HG02571 (cell line): Measurements from ENCODE around the gene LRPAP1.

Source experiments
- ATAC-seq: cut with Tn5 transposase; IDR thresholded peaks from one replicate; pipeline ENCODE4 v1.9.1; 2021; ENCODE audit warnings: mild to moderate bottlenecking, moderate library complexity; ENCODE audit not compliant: unreplicated experiment

The LRPAP1 gene

DNA sequence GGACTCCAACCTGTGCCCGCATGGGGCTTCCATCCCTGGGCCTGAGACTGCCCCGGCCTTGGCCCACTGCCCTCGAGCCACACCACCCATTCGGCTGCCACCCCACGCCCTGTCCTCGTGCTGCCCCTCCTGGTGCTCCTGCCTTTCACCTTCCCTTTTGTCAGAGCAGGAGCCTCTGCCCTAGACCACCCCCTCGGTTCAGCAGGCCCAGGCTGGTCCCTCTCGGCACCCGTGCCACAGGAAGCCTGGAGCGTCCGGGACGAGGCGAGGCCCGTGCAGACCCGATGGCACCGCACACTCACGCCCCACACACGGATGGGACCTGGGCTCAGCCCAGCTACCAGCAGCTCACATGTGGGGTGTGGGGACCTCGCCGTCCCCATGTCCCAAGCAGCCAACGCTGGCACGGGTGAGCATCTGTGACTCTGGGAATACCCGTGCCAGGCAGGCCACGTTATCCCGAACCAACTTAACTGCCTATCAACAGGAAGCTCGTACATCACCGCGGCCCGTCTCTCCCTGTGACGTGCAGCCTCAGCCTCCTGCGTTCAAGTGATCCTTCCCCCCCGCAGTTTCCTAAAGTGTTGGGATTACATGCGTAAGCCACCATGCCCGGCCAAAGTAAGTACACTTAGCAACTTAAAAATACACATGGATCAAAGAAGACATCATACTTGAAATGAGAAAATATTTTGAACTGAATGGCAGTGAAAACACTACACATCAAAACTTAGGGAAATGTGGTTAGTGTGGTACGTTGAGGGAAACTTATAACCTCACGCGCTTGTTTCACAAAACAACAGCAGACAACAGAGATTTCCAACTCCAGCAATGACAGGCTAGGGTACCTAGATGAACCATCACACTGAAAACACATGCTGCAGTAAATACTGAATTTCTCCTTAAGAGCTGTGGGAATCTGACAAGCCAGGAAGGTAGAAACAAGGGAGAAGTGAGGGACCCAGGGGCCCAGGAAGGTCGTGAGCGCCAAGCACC, 29.0 kb downstream of the LRPAP1 start:
- no peak for ATAC-seq

DNA sequence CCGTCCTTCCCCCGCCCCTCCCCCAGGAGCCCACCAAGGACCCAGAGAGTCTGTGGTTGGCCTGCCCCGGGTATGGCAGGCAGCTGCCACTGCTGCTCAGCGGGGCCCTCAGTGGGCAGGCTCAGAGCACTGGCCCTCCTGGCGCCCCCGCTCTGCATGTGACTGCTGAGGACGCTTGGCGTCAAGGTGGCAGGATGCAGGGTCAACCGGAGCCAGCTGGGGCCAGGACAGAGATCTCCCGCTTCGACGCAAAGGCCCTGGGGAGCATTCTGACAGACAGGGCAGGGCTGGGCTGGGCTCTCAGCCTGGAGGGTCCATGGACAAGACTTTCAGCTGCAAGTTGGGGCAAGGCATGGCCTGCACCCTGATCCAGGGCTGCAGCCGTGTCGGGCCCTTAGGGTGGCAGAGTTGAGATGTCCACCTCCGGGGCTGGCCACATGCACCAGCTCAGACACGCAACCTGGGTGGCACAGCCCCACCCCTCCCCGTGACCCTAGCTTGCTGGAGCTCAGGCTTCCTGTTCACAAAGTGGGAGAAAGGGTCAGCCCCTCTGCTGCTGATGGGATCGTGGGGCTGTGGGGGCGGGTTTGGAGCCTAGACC, 30.3 kb downstream of the LRPAP1 start:
- no peak for ATAC-seq

DNA sequence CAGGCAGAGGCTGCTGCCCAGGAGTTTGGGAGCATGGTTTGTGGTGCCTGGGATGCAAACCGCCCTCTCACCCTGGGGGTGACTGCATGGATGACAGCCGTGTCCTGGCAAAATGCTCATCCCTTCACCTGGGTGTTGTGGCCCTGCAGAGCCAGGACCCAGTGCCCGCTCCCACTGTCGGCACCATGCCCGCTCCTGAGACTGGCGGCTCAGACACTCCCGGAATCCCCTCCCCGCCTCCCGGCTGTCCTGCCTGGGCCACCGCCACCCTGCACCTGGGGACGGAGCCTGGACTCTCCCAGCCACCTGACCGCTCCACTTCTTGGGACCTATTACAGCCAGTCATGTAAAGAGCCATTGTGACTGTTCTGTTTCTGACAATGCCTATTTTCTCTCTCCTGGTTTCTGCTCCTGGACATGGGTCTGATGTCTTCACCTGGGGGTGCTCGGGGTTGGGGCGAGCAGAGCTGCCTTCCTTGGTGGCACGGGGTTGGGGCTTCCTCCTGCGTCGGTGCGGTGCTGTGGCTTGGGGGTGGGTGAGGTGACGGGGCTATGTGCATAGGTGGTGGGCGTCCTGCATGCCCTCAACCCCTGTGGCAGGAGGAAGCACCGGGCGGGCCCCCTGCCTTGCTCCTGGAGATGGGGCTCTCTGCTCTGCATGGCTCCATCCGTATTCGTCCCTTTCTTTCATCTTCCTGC, 30.9 kb downstream of the LRPAP1 start:
- ATAC-seq: no peak

DNA sequence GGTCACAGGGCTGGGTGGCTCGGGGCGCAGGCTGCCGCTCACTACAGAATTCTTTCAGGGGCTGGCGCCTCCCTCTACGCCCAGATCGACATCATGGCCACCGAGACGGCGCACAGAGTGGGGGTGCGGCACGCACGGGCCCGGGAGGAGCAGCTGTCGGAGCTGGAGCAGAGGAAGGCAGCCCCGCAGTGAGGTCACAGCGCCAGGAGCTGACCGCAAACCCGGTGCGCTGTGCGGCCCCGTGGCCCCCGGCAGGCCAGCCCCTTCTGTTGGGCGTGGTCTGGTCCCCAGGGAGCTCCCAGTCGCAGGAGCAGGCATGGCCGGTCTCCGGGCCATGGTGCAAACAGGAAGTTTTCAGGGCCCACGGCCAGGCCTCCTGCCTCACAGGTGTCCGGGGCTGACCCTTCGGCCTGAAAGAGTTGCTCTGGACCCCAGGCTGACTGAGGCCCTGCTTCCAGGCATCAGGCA, 31.6 kb downstream of the LRPAP1 start:
- no peak for ATAC-seq

DNA sequence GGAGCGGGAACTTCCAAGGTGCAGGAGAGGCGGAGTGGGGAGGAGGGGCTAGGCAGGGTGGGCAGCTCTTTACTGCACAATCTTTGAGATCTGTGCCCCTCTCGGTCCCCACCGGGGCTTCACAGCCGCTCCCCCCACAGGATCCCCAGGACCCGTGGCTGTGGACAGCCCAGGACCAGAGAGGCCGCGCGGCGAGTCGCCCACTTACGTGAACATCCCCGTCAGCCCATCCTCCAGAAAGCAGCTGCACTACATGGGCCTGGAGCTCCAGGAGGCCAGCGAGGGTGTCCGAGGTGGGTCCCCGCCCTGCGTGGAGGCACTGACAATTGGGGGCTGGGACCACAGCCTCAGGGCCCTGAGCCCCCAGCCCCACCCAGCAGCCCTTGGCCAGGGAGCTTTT, 32.1 kb downstream of the LRPAP1 start:
- no peak for ATAC-seq

DNA sequence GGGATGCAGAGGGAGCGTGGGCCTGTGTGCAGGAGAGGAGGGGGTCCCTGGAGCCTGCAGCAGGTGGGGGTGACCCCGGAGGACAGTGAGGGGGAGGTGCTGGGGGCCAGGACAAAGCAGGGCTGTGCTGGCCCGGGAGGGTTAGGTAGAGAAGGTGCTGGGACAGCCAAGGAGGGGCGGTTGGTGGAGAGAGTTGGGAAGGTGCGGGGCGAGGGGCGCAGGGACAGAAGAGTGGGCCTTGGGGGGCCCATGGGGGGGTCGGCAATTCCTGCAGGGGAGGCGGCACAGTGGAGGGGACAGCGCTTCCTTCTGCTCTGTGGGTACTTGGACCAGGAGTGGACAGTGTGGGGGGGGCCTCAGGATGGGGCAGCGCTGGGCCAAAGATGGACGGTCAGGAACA, 32.5 kb downstream of the LRPAP1 start:
- ATAC-seq: no peak

DNA sequence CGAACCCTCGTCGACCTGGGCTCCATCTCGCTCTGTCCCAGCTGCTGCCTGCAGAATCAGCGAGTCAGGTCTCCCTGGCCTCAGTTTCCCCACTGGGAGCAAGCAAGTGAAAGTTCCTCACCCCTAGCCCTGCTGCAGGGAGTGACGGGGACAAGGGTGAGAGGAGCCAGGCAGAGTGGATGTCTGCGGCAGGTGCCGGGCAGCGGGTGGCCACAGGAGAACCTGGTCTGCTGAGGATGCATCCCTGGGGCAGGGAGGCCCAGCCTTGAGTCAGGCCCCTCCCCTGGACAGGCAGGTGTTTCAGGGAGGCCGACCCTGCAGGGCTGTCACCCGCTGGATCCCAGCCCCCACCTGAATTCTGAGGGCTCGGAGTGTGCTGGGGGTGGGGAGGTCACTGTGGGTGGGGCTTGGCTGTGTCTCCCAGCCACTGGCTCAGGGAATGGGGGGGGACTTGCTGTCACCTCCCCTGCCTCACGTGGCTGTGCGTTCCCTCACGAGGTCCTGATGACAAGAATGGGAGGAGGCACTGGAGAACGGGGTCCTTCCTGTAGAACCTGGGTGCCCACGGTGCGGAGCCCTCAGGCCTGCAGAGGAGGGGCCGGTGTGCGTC, 33.2 kb downstream of the LRPAP1 start:
- ATAC-seq: no peak

DNA sequence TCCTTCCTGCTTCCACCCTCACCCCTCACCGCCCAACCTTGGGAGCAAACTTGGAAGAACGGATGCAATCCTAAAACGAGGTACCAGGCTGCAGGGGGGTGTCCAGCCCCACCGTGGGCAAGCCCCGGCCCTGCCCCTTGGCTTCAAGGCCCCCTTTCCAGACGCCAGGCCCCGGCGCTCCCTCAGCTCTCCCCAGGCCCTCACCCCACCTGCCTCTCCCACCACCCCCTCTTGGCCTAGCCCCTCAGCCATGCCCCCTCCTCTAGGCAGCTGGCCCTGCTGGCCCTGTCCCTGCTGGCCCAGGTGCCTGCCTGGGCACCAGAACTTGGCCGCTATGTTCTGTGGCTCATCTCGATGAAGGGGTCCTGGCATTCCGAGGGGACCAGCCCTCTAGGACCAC, 33.8 kb downstream of the LRPAP1 start:
- ATAC-seq: no peak

DNA sequence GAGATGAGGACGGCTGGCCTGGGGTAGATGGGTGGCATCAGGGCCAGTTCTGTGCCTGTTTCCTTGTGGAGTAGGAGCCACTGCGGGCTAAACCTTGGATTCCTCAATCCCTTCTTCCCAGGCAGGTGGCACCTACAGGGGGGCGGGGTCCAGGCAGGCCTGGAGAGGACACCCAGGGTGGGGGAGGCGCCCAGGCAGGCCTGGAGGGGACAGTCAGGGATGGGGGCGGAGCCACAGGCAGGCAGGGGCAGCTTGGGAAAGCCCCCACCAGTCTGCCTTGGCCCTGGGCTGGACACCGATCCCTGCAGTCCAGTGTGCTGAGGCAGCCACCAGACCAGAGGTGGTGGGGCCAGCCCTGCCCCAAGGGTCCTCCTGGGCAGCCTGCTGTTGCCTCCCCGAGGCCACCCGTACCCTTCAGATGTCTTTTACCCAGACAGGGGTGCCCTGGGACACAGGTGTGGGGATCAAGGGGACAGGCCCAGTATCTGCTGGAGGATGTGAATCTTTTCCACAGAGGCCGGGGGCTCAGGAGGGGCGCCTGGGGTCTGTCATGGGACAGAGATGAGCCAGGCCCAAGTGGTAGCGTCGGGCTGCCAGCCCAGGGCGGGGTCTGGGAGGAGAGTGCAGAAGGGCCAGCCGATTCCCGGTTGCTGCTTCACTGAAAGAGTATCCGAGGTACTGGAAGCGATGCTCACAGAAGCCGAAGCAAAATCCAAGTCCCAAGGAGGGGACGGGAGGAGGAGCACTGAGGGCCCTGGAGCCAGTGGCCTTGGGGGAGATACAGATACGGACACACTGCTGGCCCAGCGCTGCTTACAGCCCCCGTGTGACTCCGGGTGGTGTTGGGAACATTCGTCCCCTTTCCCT, 34.5 kb downstream of the LRPAP1 start:
- no peak for ATAC-seq

DNA sequence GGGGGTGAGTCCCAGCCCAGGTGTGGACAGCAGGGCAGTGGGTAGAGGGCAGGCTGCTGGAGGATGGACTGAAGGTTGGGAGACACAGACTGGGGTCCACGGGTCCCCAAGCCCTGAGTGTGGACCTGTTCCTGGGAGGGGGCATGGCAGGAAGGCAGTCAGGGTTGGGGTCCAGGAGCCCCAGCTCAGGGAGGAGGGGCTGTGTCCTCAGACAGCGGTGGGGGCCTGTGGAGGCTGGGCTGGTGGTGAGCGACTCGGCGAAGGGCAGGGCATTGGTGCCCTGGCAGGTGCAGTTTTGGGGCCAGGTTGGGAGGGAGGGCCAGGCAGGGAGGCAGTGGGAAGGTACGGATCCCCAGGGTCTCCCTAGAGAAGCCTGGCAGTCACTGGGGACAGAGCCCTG, 35.1 kb downstream of the LRPAP1 start:
- ATAC-seq: no peak

DNA sequence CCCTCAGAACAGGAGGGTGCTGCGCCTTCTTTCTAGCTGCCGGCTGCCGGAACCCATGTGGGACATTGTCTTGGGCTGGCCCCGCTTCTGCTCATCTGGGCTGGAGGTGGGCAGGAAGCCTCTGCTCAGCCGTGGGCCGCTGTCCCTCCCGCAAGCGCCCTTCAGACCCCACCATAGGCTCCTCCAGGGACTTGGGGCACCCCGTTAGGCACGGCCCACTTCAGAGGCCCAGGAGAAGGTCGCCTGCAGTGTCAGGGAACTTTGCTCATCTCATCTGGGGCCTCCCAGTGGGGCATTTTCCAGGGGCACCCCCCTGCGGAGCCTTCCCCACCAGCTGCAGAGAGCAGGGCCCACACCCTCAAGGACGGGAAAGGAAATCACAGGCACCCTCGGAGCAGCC, 36.2 kb downstream of the LRPAP1 start:
- ATAC-seq: no peak

DNA sequence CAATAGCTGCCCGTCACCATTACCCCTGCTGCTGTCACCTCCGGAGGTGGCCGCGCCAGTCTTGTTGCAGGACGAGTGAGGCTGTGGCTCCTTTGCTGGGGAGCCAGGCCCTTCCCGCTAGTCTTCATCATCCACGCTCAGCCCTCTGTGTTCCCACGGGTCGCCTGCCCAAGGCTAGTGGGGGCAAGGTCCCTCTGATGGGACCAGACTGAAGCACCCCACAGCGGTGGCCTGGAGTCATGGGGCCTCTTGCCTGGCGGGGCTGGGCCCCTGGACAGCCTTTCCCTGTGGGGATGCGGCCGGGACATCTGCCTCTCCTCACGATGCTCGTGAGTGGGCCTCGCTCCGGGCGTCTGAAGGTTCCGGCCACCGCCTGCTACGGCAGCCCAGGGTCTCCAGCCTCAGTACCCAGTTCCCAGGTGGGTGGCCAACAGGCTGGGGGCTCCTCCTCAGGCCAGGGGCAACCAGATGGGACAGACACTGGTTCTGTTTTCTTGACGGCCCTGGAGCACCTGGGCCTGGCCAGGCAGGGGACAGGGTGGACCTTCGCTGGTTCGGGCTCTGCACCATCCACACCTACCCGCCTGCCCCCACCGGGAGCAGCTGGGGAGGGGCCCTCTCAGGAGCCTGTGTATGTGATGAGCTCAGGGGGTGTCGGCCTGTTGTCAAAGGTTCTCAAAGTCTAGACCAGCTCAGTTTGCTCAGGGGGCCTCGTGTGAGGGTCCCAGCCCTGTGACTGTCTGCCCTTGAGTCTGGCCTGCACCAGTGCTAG, 36.8 kb downstream of the LRPAP1 start:
- no peak for ATAC-seq

DNA sequence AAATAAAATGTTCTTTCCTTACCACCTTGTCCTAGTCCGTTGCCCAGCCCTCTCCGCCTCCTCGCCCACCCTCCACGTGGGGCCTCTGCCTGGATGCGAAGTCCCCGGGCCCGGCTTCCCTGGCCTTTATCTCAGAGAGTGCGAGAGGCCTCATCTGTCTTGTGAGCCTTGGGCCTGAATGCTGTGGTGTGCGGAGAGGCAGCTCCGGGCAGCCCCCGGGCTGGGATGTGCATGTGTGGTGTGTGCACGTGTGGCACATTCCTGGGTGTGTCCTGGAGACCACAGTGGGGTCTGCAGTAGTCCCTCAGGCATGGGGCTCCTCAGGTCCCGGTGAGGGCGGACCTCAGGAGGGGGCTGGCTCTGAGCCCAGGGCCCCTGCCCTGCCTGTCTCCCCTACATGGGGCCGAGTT, 37.8 kb downstream of the LRPAP1 start:
- ATAC-seq: no peak

DNA sequence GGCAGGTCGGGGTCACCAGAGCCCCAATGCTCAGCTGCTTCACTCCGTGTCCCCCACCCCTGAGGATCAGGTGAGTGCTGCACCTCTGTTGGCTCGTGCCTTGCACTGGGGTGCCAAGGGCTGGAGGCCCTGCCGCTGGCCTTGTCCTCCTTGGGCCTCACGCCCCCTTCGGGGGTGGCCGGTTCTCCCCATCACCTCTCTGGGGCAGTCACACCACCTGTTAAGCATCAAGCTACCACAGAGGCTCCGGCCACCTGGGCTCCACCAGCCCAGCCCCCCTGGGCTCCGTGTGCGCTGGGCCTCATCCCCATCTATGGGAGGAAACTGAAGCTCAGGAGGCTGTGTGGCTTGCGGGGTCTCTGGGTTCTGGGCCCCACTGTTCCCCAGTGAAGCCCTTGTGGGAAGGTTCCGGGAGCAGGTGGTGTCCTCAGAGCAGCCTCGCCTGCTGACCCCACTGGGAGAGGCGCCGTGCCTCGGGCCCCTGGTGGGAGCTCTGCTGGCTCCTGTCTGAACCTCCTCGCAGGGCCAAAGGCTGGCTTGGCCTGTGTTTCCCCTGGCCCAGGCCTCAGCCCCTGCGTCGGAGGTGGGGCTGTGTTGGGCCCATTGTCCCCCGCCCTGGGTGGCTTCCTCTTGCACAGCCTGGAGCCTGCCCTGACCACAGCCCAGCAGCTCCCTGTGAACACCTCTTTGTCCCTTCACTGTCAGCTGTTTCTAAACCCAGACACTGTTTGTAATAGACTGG, 38.3 kb downstream of the LRPAP1 start:
- ATAC-seq: no peak

DNA sequence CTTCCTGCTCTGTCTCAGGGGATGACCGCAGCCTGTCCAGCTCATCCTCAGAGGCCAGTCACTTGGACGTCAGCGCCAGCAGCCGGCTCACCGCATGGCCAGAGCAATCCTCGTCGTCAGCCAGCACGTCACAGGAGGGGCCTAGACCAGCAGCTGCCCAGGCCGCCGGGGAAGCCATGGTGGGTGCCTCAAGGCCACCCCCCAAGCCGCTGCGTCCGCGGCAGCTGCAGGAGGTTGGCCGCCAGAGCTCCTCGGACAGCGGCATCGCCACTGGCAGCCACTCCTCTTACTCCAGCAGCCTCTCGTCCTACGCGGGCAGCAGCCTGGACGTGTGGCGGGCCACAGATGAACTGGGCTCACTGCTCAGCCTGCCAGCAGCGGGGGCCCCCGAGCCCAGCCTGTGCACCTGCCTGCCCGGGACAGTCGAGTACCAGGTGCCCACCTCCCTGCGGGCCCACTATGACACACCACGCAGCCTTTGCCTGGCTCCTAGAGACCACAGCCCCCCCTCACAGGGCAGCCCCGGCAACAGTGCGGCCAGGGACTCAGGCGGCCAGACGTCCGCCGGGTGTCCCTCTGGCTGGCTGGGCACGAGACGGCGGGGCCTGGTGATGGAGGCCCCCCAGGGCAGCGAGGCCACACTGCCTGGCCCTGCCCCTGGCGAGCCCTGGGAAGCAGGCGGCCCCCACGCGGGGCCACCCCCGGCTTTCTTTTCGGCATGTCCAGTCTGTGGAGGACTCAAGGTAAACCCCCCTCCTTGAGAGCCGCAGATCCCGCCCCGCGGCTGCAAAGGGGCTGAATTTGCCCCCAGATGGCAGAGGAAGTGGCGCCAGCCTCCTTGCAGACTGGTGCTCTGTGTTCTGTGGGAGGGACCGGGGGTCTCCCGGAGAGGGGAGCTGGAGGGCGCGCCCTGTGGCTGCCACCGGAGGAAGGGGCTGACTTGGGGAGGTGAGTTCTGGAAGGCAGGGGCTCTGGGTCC, 39.2 kb downstream of the LRPAP1 start:
- no peak for ATAC-seq

DNA sequence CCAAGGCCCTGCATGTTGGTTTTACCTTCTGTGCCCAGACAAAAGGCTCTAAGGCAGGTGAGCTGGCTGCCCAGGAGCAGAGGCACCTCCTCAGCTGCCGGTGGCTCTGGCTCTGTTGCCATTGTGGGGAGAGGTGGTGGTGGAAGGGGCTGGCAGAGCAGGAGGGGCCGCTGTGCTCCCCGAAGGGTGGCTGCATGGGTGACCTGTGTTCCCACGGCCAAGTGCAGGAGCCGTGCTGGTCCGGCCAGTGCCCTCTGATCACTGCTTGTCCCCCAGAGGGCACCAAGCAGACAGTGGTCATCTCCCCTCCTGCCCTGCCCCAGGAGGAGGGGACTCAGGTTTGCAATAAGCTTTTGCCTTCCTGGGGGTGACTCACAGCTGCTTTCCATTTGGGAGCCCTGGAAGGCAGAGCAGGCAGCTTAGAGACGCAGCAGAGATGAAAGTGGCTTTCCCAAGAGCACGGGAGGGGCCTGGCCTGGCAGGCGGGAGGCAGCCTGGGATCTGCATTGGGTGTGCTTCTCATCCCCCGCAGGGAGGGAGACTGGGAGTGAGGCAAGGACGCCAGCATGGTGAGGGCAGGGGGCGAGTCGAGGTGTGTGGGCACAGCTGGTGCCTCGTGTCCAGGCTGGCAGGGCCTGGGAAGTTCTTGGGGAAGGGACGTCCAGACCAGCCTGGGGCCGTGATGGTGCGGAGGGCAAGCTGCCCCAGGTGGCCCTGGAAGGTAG, 40.4 kb downstream of the LRPAP1 start:
- no peak for ATAC-seq

DNA sequence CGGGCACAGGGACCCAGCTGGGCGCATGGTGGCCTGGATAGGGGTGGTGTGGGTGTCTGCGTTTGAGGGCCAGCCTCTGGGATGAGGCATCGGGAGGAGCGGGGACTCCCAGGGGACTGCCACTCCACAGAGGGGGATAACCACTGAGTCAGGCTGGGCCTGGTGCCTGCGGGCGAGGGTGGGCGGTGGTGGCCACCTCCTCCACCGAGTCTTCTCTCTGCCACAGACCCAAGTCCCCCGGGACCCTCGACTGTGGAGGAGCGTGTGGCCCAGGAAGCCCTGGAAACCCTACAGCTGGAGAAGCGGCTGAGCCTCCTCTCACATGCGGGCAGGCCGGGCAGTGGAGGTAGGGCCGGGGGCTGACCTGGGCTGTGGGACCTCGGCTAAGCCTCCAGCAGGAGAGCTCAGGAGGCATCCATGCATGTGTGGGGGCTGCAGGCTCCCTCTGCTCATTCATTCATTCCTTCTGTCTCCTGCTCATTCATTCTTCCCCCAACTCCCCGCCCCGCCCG, 42.7 kb downstream of the LRPAP1 start:
- ATAC-seq: no peak
